IMR-90 (cell line): ENCODE results near the gene RNGTT. TPM values are rescaled to one million over a fixed set of nuclear protein-coding genes. Genes with fewer than 3 reads are reported as not detected.

Experiments
- ATAC-seq: fragments of 200-7000 bp; cut with Tn5 transposase; 2 replicates; pipeline ENCODE4 v1.9.1; 2020; ENCODE audit warnings: low read depth, mild to moderate bottlenecking, moderate library complexity
- BruUV-seq: library from RNA; stranded (reverse); fragments of 400-500 nt; replicated peaks from 2 replicates; lab custom pipeline; 2021; lab: Mats Ljungman, UMichigan
- CTCF ChIA-PET: fragments of 300-600 bp; formaldehyde crosslinking; extraction: SDS; loops from one replicate; lab custom pipeline; 2021; ENCODE audit warnings: antibody characterized with exemption; lab: Yijun Ruan, JAX
- POLR2A ChIA-PET: fragments of 300-600 bp; sonication (Branson Sonifier 250); formaldehyde crosslinking; loops from one replicate; lab custom pipeline; 2022; ENCODE audit warnings: antibody characterized with exemption; ENCODE audit not compliant: unreplicated experiment; lab: Charles Lee
- DNase-seq: peaks from one replicate; pipeline ENCODE4 v3.0.0; 2013
- H2AFZ ChIP-seq: replicated peaks from 2 replicates; pipeline ENCODE3; 2013; ENCODE audit warnings: low read length, mild to moderate bottlenecking; ENCODE audit not compliant: poor library complexity
- H2AK5ac ChIP-seq: 2 replicates; pipeline ENCODE4 v1.6.1; 2013; ENCODE audit warnings: low read depth, low read length, inconsistent platforms
- H2AK9ac ChIP-seq: replicated peaks from 2 replicates; pipeline ENCODE3; 2013; ENCODE audit warnings: mild to moderate bottlenecking, low read depth, low read length, moderate library complexity; ENCODE audit not compliant: poor library complexity
- H2BK120ac ChIP-seq: 2 replicates; pipeline ENCODE4 v1.6.1; 2013; ENCODE audit warnings: low read depth, low read length, inconsistent platforms
- H2BK15ac ChIP-seq: 3 replicates; pipeline ENCODE4 v1.6.1; 2013; ENCODE audit warnings: low read depth, low read length, inconsistent platforms
- H2BK20ac ChIP-seq: 2 replicates; pipeline ENCODE4 v1.6.1; 2013; ENCODE audit warnings: low read depth, mild to moderate bottlenecking, inconsistent platforms, low read length, moderate library complexity
- H2BK5ac ChIP-seq: 2 replicates; pipeline ENCODE4 v1.6.1; 2013; ENCODE audit warnings: mild to moderate bottlenecking, low read depth, low read length, inconsistent platforms; ENCODE audit not compliant: poor library complexity, severe bottlenecking
- H3K14ac ChIP-seq: replicated peaks from 2 replicates; pipeline ENCODE4 v1.6.1; 2013; ENCODE audit warnings: low read depth, low read length, inconsistent platforms
- H3K18ac ChIP-seq: 2 replicates; pipeline ENCODE4 v1.6.1; 2013; ENCODE audit warnings: low read depth, low read length, control low read depth
- H3K23ac ChIP-seq: 2 replicates; pipeline ENCODE4 v1.6.1; 2013; ENCODE audit warnings: low read depth, low read length, inconsistent platforms
- H3K27ac ChIP-seq: 2 replicates; pipeline ENCODE4 v1.5.1; 2013; ENCODE audit warnings: mild to moderate bottlenecking, control low read depth, low read length; ENCODE audit not compliant: insufficient read depth
- H3K27me3 ChIP-seq: 2 replicates; pipeline ENCODE4 v1.6.1; 2013; ENCODE audit warnings: low read length; ENCODE audit not compliant: control insufficient read depth, insufficient read depth
- H3K36me3 ChIP-seq: 2 replicates; pipeline ENCODE4 v1.6.1; 2013; ENCODE audit warnings: low read length, mixed read lengths; ENCODE audit not compliant: control insufficient read depth, insufficient read depth
- H3K4ac ChIP-seq: 2 replicates; pipeline ENCODE4 v1.6.1; 2013; ENCODE audit warnings: low read depth, low read length, inconsistent platforms
- H3K4me1 ChIP-seq: 2 replicates; pipeline ENCODE4 v1.6.1; 2013; ENCODE audit warnings: low read length, mixed read lengths; ENCODE audit not compliant: control insufficient read depth, insufficient read depth
- H3K4me2 ChIP-seq: 2 replicates; pipeline ENCODE4 v1.6.1; 2013; ENCODE audit warnings: low read depth, mild to moderate bottlenecking, control low read depth, low read length, moderate library complexity
- H3K4me3 ChIP-seq: 2 replicates; pipeline ENCODE4 v1.5.1; 2013; ENCODE audit warnings: low read depth, mild to moderate bottlenecking, control low read depth, low read length, moderate library complexity; ENCODE audit not compliant: insufficient read depth
- H3K56ac ChIP-seq: 2 replicates; pipeline ENCODE4 v1.6.1; 2013; ENCODE audit warnings: low read length, inconsistent platforms; ENCODE audit not compliant: insufficient read depth; ENCODE audit errors: extremely low read depth
- H3K79me1 ChIP-seq, 2 experiments: 2 replicates each; pipeline ENCODE4 v1.6.1; 2013; ENCODE audit warnings: low read length in 2 of 2, inconsistent platforms in 1 of 2, low read depth in 1 of 2
- H3K9ac ChIP-seq: 2 replicates; pipeline ENCODE4 v1.6.1; 2013; ENCODE audit warnings: low read depth, low read length, control low read depth
- H3K9me1 ChIP-seq: 2 replicates; pipeline ENCODE4 v1.6.1; 2013; ENCODE audit warnings: low read length, inconsistent platforms; ENCODE audit not compliant: insufficient read depth
- H3K9me3 ChIP-seq: 2 replicates; pipeline ENCODE4 v1.6.1; 2013; ENCODE audit warnings: low read length; ENCODE audit not compliant: control insufficient read depth, insufficient read depth
- H4K20me1 ChIP-seq: 2 replicates; pipeline ENCODE4 v1.6.1; 2013; ENCODE audit warnings: low read length, inconsistent platforms; ENCODE audit not compliant: insufficient read depth
- H4K5ac ChIP-seq: 2 replicates; pipeline ENCODE4 v1.6.1; 2013; ENCODE audit warnings: mild to moderate bottlenecking, low read depth, low read length, control low read depth
- H4K8ac ChIP-seq, 2 experiments: 2 replicates each; pipeline ENCODE4 v1.6.1; 2013; ENCODE audit warnings: low read depth in 2 of 2, low read length in 2 of 2, control low read depth in 1 of 2, inconsistent platforms in 1 of 2
- H4K91ac ChIP-seq: 2 replicates; pipeline ENCODE4 v1.6.1; 2013; ENCODE audit warnings: low read depth, low read length, inconsistent platforms; ENCODE audit not compliant: insufficient read depth
- BHLHE40 ChIP-seq: fragments of 150-350 bp; IDR thresholded peaks from 2 replicates; pipeline ENCODE4 v1.6.1; 2016; ENCODE audit warnings: mild to moderate bottlenecking, low read depth, low read length
- CEBPB ChIP-seq: IDR thresholded peaks from 2 replicates; pipeline ENCODE4 v1.6.1; 2012; ENCODE audit warnings: low read depth, low read length, improper control_type of control experiment
- CHD1 ChIP-seq: IDR thresholded peaks from 2 replicates; pipeline ENCODE4 v1.6.1; 2012; ENCODE audit warnings: low read depth, low read length, improper control_type of control experiment
- CTCF ChIP-seq: conservative IDR thresholded peaks from 2 replicates; pipeline ENCODE4 v1.5.1; 2012; ENCODE audit warnings: mild to moderate bottlenecking, low read depth, low read length, improper control_type of control experiment
- ELK1 ChIP-seq: fragments of 150-350 bp; IDR thresholded peaks from 2 replicates; pipeline ENCODE4 v1.6.1; 2016; ENCODE audit warnings: low read depth, mild to moderate bottlenecking, low read length, moderate library complexity, borderline replicate concordance
- FOS ChIP-seq: fragments of 150-350 bp; IDR thresholded peaks from 2 replicates; pipeline ENCODE4 v1.6.1; 2016; ENCODE audit warnings: low read depth, low read length
- MAFK ChIP-seq: IDR thresholded peaks from 2 replicates; pipeline ENCODE4 v1.6.1; 2012; ENCODE audit warnings: low read depth, low read length, improper control_type of control experiment
- MAZ ChIP-seq: IDR thresholded peaks from 2 replicates; pipeline ENCODE4 v1.6.1; 2012; ENCODE audit warnings: low read depth, mild to moderate bottlenecking, low read length, improper control_type of control experiment, moderate library complexity, borderline replicate concordance
- MXI1 ChIP-seq: IDR thresholded peaks from 2 replicates; pipeline ENCODE4 v1.6.1; 2012; ENCODE audit warnings: low read depth, mild to moderate bottlenecking, low read length, moderate library complexity, borderline replicate concordance
- NFE2L2 ChIP-seq: fragments of 150-350 bp; IDR thresholded peaks from 2 replicates; pipeline ENCODE4 v1.6.1; 2016; ENCODE audit warnings: low read depth, mild to moderate bottlenecking, low read length
- POLR2A ChIP-seq: IDR thresholded peaks from 2 replicates; pipeline ENCODE4 v1.6.1; 2012; ENCODE audit warnings: mild to moderate bottlenecking, low read depth, low read length
- RAD21 ChIP-seq: IDR thresholded peaks from 2 replicates; pipeline ENCODE4 v1.6.1; 2012; ENCODE audit warnings: low read length, improper control_type of control experiment
- RCOR1 ChIP-seq: IDR thresholded peaks from 2 replicates; pipeline ENCODE4 v1.6.1; 2012; ENCODE audit warnings: mild to moderate bottlenecking, low read length, improper control_type of control experiment; ENCODE audit not compliant: insufficient replicate concordance
- RFX5 ChIP-seq: IDR thresholded peaks from 2 replicates; pipeline ENCODE4 v1.8.0; 2012; ENCODE audit warnings: low read depth, mild to moderate bottlenecking, low read length, moderate library complexity
- SMC3 ChIP-seq: fragments of 150-350 bp; IDR thresholded peaks from 2 replicates; pipeline ENCODE4 v1.6.1; 2016; ENCODE audit warnings: low read depth, mild to moderate bottlenecking, antibody characterized with exemption, low read length, moderate library complexity
- USF2 ChIP-seq: fragments of 150-350 bp; IDR thresholded peaks from 2 replicates; pipeline ENCODE4 v1.6.1; 2017; ENCODE audit warnings: mild to moderate bottlenecking, antibody characterized with exemption, low read length, low read depth
- WGBS, 2 experiments: methylation state at CpG; one replicate each; pipeline versions ENCODE4 v1.1.5 to v1.1.7; 2013; ENCODE audit warnings: missing lambda C conversion rate in 2 of 2; ENCODE audit not compliant: insufficient read length in 1 of 2; ENCODE audit errors: extremely low coverage in 2 of 2; 5-methylcytosine and 5-hydroxymethylcytosine counted together
- dilution Hi-C: fragments of 300-500 bp; cut with HindIII; formaldehyde crosslinking; loops from one replicate; pipeline ENCODE4 v1.14.3; 2018; ENCODE audit warnings: low sequenced_read_pairs; ENCODE audit not compliant: unreplicated experiment
- in situ Hi-C: fragments of 300-500 bp; cut with MboI; formaldehyde crosslinking; loops from 3 replicates; pipeline ENCODE4 v1.14.3; 2019; ENCODE audit warnings: low sequenced_read_pairs, inconsistent platforms, mixed read lengths
- intact Hi-C: fragments of 100-400 bp; cut with micrococcal nuclease; formaldehyde crosslinking; loops from 2 replicates; pipeline ENCODE4 v1.10.0; 2022
- polyA plus RNA-seq, 3 experiments: library from polyadenylated mRNA; depleted of rRNA; stranded (reverse); fragments of >200 nt; gene quantifications; 2 replicates each; pipeline ENCODE4 v1.2.3, GENCODE V29; 2012; ENCODE audit warnings: low replicate concordance in 1 of 3
- total RNA-seq: library from RNA; depleted of rRNA; stranded (reverse); fragments of >200 nt; gene quantifications from 2 replicates; pipeline ENCODE4 v1.2.3, GENCODE V29; 2012

RNGTT gene
- total and polyA plus RNA-seq, 2 of the 4 experiments (the other 2 are of a cell fraction): 5.4 to 21.7 TPM

GRCh38 chr6:88810701-88811100 lies 152.7 kb downstream of the RNGTT start:
- H3K14ac ChIP-seq: no peak overlapping the region
- BruUV-seq: no TSS peak
- no peak overlapping the region for H3K23ac ChIP-seq
- H3K27me3 ChIP-seq: no peaks in the 10 kb centered on the region
- H2BK15ac ChIP-seq: no peak overlapping the region
- H2AK5ac ChIP-seq: no peak overlapping the region
- H2AK9ac ChIP-seq: no peak overlapping the region
- peaks cover 4 to 7% of the 10 kb centered on the region in 2 experiments; a peak in 2 of 4 replicates for H3K79me1 ChIP-seq
- no CpG with 5 or more reads among the region's 1 CpG for WGBS, 2 experiments
- TF ChIP-seq CEBPB (no peak), CHD1 (no peak), CTCF (no peak), SMC3 (no peak), NFE2L2 (no peak), MAFK (no peak), FOS (no peak), RFX5 (no peak), POLR2A (no peak), ELK1 (no peak), RCOR1 (no peak), RAD21 (no peak), BHLHE40 (no peak), USF2 (no peak), MXI1 (no peak), MAZ (no peak)
- POLR2A ChIA-PET: no interaction called here
- in situ Hi-C loops (no loop called here), intact Hi-C loops (no loop called here), dilution Hi-C loops (no loop called here)
- no peak overlapping the region for H2BK20ac ChIP-seq
- no peak overlapping the region for H2BK5ac ChIP-seq
- no peaks in the 10 kb centered on the region for H4K20me1 ChIP-seq
- H2BK120ac ChIP-seq: no peak overlapping the region
- no peak overlapping the region for H4K8ac ChIP-seq
- H2AFZ ChIP-seq: no peak overlapping the region
- no peak for DNase-seq
- no peak overlapping the region for H4K91ac ChIP-seq
- no peak overlapping the region for H3K4ac ChIP-seq
- CTCF ChIA-PET: no interaction called here
- H3K9me1 ChIP-seq: no peaks in the 10 kb centered on the region
- H3K36me3 ChIP-seq: no peaks in the 10 kb centered on the region
- no peak overlapping the region for H4K5ac ChIP-seq
- no peak overlapping the region for H3K18ac ChIP-seq
- no peak overlapping the region for H3K9ac ChIP-seq
- no peak for ATAC-seq
- no peak overlapping the region for H3K56ac ChIP-seq
- no peak overlapping the region for H3K27ac ChIP-seq
- H3K4me1 ChIP-seq: 0 out of 2 replicates have a peak, but pooled peaks cover 2% of the 10 kb centered on the region
- H3K9me3 ChIP-seq: peaks cover 2% of the 10 kb centered on the region; the same call in 1 of the 2 replicates
- H3K4me2 ChIP-seq: no peak overlapping the region
- no peak overlapping the region for H3K4me3 ChIP-seq
